ENCODE measurements around the gene FXYD5. TPM values are rescaled to one million over a fixed set of nuclear protein-coding genes. Genes with fewer than 3 reads are reported as not detected.
A peak's percentile ranks its signal among the peaks of the same experiment; 100 is the strongest.

FXYD5 gene
- total RNA-seq, result 100 to 1,000 TPM in 1 of 8 experiments, 10 to 100 TPM in 5, 1 to 10 TPM in 2; 7.1 to 201 (median 14.7) TPM

DNA sequence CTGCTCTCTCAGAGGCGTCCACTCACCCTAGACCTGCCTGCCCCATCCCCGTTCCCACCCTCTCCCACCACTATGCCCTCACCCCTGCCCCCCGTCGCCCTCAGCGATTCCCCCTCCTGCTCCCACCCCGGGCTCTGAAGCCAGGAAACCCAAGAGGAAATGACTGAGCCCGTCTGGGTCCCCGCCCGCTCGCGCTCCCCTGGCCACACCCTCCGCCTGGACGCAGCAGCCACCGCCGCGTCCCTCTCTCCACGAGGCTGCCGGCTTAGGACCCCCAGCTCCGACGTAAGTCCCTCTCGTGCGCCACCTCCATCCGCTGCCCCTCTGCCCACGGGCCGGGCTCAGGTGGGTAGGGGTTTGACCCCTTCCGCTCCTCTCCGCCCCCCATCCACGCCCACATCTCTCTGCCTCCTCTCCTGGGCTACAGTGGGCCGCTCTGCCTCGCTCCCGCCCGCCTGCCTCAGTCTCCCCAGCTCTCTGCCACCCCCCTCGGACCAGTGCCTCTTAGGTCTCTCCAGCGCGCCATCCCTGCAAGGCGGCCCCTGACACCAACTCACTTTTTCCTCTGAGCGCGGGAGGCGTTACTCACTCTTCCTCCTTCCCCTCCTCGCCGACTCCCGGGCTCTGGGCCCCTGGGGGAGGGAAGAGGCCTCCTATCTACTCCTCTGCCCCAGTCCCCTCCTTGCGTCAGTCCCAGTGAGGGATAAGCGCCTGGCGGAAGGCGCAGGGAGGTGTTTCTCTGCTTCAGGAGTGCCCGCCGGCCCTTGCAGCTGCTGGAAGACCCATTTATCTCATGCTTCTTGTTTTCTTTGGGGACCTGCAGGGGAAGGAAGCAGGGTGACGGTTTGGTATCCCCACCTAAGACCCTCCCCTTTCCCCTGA, at the start of gene FXYD5:
TSS of gene FXYD5 (plus strand) at position 211 of the 882 bp plus-strand sequence. CDS start 816 bp downstream, outside the sequence.
- H3K4me3 ChIP-seq, result peak within 1 kb of the TSS; percentile 9 to 43 (median 29)
- WGBS, 10 experiments, result 20% methylated on average over 1 of the region's 49 CpGs; no CpG with 5 or more reads in 9 of the 10 experiments
- in situ Hi-C loops (cut with MboI; ENCODE audit: low pct_unique_long_range_greater_than_20kb in 2 of 9, low sequenced_read_pairs in 9 of 9, unreplicated experiment in 9 of 9), result loop anchor here in 1 of 9 experiments (25.0 kb wide), 1 partner anchor 108 kb away; the partner anchor contains the start of gene USF2
- peak; percentile 69 to 88 (median 82) for ATAC-seq (replicated peaks in 6 of 8)
- H3K27ac ChIP-seq, result peak within 1 kb of the TSS in 1 of 2 donors; percentile 0
- H3K4me1 ChIP-seq (replicated peaks in 1 of 2), result peaks cover 21 to 23% of the 10 kb centered on the region in 2 donors

- ATAC-seq (replicated peaks in 6 of 8), result no peak
- H3K4me1 ChIP-seq (replicated peaks in 1 of 2), result no peaks in the 10 kb centered on the region
- H3K4me3 ChIP-seq, result no peak overlapping the region
- 87 to 100% (median 92%) methylated on average over 1 to 5 of the region's 6 CpGs; no CpG with 5 or more reads in 3 of the 10 experiments for WGBS, 10 experiments
- in situ Hi-C loops (cut with MboI; ENCODE audit: low pct_unique_long_range_greater_than_20kb in 2 of 9, low sequenced_read_pairs in 9 of 9, unreplicated experiment in 9 of 9), result no loop called here
- H3K27ac ChIP-seq, result no peak overlapping the region
Measured at GRCh38 chr19:35105047-35105410, 49.5 kb upstream of the FXYD5 start.

- no peak for ATAC-seq (replicated peaks in 6 of 8)
- Histone ChIP-seq H3K4me3 (no peak overlapping the region), H3K4me1 (replicated peaks in 1 of 2) (no peaks in the 10 kb centered on the region), H3K27ac (no peak overlapping the region)
- WGBS, 10 experiments, result 77 to 98% (median 86%) methylated on average over 6 to 25 of the region's 30 CpGs; no CpG with 5 or more reads in 1 of the 10 experiments
- in situ Hi-C loops (cut with MboI; ENCODE audit: low pct_unique_long_range_greater_than_20kb in 2 of 9, low sequenced_read_pairs in 9 of 9, unreplicated experiment in 9 of 9), result no loop called here
Measured at GRCh38 chr19:35105411-35106290, 48.9 kb upstream of the FXYD5 start.

GRCh38 chr19:35106291-35106583, 48.3 kb upstream of the FXYD5 start:
- H3K4me3 ChIP-seq, result no peak overlapping the region
- 76 to 100% (median 88%) methylated on average over 1 to 4 of the region's 9 CpGs; no CpG with 5 or more reads in 4 of the 10 experiments for WGBS, 10 experiments
- peaks cover 0 to 3% of the 10 kb centered on the region in 2 donors for H3K4me1 ChIP-seq (replicated peaks in 1 of 2)
- no peak overlapping the region for H3K27ac ChIP-seq
- ATAC-seq (replicated peaks in 6 of 8), result no peak
- in situ Hi-C loops (cut with MboI; ENCODE audit: low pct_unique_long_range_greater_than_20kb in 2 of 9, low sequenced_read_pairs in 9 of 9, unreplicated experiment in 9 of 9), result no loop called here

DNA sequence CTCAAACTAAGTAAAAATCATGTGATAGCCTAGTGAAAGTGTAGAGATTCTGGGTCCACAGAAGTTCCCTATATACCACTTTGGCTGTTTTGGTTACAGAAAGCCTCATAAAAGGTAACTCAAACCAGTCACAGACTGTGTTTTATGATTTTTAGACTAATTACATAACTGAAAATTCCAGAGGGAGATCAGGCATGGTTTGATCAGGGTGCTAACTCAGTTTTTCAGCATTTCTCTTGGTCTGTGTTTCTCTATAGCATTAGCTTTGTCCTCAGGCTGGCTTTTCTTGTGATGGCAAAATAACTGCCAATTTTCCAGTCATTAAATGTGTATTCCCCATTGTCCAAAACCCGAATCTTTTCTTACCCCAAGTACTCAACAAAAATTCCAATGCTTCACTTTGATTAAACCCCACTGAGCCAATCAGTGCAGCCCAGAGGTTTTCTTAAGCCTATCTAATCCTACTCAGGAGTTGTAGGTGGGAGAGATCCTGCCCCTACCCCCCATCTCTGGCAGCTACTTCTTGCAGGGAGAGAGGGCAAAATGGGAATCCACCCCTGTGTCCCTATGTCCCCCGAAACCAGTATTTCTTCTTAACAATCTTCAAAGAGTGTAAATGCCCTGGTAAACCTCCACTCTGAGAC, 47.5 kb upstream of the FXYD5 start:
- Histone ChIP-seq H3K4me1 (replicated peaks in 1 of 2) (peaks cover 0 to 3% of the 10 kb centered on the region in 2 donors), H3K4me3 (no peak overlapping the region), H3K27ac (no peak overlapping the region)
- in situ Hi-C loops (cut with MboI; ENCODE audit: low pct_unique_long_range_greater_than_20kb in 2 of 9, low sequenced_read_pairs in 9 of 9, unreplicated experiment in 9 of 9), result no loop called here
- no peak for ATAC-seq (replicated peaks in 6 of 8)
- WGBS, 10 experiments, result 75 to 100% (median 94%) methylated on average over 1 of the region's 2 CpGs; no CpG with 5 or more reads in 2 of the 10 experiments

DNA sequence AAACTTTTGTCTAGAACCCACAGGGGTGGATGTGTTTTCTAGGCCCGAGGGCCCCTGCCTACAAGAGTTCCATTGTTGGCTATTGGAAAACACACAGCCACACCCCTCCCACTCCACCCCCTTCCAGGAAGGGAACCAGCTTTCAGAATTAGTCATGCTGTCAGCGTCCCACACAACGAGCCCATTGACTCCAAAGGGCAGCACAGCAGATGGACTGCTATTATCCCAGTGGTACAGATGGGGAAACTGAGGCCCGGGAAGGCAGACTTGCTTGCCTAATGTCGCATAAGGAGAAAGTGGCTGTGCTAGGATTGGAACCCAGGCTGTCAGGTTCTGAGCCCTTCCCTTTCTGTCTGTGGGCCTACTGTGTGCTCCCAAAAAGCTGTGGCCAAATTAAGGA, 47.0 kb upstream of the FXYD5 start:
- ATAC-seq (replicated peaks in 6 of 8), result peak in 3 of 8 experiments; percentile 71 to 97 (median 96)
- in situ Hi-C loops (cut with MboI; ENCODE audit: low pct_unique_long_range_greater_than_20kb in 2 of 9, low sequenced_read_pairs in 9 of 9, unreplicated experiment in 9 of 9), result no loop called here
- WGBS, 10 experiments, result 0 to 29% (median 24%) methylated on average over 1 to 4 of the region's 5 CpGs; no CpG with 5 or more reads in 6 of the 10 experiments
- no peak overlapping the region for H3K4me3 ChIP-seq
- peaks cover 0 to 3% of the 10 kb centered on the region in 2 donors for H3K4me1 ChIP-seq (replicated peaks in 1 of 2)
- H3K27ac ChIP-seq, result no peak overlapping the region

DNA sequence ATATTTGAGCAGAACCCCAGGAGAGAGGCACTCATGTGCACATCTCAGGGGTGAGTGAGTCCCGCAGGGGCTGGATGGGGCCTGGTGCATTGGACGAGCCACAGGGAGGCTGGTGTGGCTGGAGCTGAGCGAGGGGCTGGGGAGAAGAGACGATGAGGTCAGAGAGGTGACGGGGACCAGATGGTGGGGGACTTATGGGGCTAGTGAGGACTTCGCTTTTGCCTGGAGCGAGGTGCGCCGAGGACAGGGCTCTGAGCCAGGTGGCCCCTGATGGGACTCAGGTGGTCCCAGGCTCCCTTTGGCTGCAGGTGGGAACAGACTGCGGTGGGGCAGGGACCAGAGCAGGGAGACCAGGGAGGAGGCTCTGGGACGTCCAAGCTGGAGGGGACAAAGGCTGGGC, 45.8 kb upstream of the FXYD5 start:
- WGBS, 10 experiments, result 88 to 100% methylated on average over 1 to 3 of the region's 11 CpGs; no CpG with 5 or more reads in 8 of the 10 experiments
- no peak overlapping the region for H3K4me3 ChIP-seq
- in situ Hi-C loops (cut with MboI; ENCODE audit: low pct_unique_long_range_greater_than_20kb in 2 of 9, low sequenced_read_pairs in 9 of 9, unreplicated experiment in 9 of 9), result no loop called here
- H3K27ac ChIP-seq, result no peak overlapping the region
- no peak for ATAC-seq (replicated peaks in 6 of 8)
- peaks cover 0 to 3% of the 10 kb centered on the region in 2 donors for H3K4me1 ChIP-seq (replicated peaks in 1 of 2)

DNA sequence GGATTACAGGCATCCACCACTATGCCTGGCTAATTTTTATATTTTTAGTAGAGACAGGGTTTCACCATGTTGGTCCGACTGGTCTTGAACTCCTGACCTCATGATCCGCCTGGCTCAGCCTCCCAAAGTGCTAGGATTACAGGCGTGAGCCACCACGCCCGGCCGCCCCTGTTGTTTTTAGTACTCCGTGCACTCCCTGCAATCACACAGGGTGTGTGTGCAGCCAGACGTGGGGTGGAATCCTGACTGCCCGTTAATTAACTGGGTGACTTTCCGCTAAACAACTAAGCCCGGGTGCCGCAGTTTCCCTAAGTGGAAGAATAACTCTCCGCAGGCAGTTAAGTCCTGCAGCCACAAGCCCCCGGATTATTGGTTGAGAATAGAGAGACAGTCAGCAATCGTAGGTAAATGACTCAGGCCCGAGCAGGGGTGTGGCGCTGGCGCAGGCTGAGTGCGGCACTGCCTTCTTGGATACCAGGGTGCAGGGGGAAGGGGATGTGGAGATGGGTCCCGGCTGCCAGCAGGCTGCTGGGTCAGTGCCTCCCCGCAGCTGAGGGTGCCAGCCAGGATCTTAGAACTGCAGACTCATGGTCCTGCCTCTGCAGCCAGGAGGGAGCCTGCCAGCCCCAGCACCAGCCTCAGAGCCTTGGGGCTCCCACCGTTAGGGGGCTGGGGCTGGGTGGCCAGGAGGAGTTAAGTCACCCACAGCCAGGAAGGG, 45.0 kb upstream of the FXYD5 start:
- in situ Hi-C loops (cut with MboI; ENCODE audit: low pct_unique_long_range_greater_than_20kb in 2 of 9, low sequenced_read_pairs in 9 of 9, unreplicated experiment in 9 of 9), result no loop called here
- WGBS, 10 experiments, result 40 to 92% (median 68%) methylated on average over 1 to 15 of the region's 22 CpGs; no CpG with 5 or more reads in 5 of the 10 experiments
- Histone ChIP-seq H3K4me1 (replicated peaks in 1 of 2) (peaks cover 0 to 6% of the 10 kb centered on the region in 2 donors), H3K4me3 (no peak overlapping the region), H3K27ac (no peak overlapping the region)
- peak in 1 of 8 experiments; percentile 11 for ATAC-seq (replicated peaks in 6 of 8)

- Histone ChIP-seq H3K4me1 (replicated peaks in 1 of 2) (peaks cover 5 to 16% of the 10 kb centered on the region in 2 donors), H3K27ac (no peak overlapping the region), H3K4me3 (no peak overlapping the region)
- 57 to 100% (median 76%) methylated on average over 1 to 4 of the region's 9 CpGs; no CpG with 5 or more reads in 4 of the 10 experiments for WGBS, 10 experiments
- in situ Hi-C loops (cut with MboI; ENCODE audit: low pct_unique_long_range_greater_than_20kb in 2 of 9, low sequenced_read_pairs in 9 of 9, unreplicated experiment in 9 of 9), result no loop called here
- no peak for ATAC-seq (replicated peaks in 6 of 8)
Measured at GRCh38 chr19:35110974-35111373, 43.6 kb upstream of the FXYD5 start.

DNA sequence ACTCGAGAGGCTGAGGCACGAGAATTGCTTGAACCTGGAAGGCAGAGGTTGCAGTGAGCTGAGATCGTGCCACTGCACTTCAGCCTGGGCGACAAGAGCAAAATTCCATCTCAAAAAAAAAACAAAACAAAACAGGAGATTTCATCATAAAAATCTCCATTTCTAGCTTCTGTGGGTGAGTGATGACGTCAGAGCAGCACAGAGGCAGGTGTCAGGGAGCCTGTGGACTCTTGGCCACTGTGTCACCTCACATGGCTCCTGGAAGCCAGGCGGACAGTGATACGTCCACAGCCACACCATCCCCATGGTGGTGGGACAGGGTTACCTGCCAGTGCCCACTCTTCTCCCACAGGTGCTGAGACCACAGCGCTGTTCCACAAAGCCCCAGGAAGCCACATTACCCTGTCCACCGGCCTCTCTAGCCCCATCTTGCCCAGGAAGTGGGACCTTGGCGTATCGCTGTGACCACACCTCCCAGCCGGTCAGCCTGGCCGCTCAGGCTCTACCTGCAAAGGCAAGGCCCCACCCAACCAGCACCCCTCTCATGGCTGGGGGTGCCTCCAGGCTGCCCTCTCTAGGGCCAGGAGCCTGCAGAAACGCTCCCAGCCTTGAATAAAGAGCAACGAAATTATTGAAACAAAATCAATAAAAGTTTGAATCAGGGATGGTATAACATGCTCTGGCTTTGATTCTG, 41.4 kb upstream of the FXYD5 start:
- H3K4me1 ChIP-seq (replicated peaks in 1 of 2), result peaks cover 12 to 23% of the 10 kb centered on the region in 2 donors
- in situ Hi-C loops (cut with MboI; ENCODE audit: low pct_unique_long_range_greater_than_20kb in 2 of 9, low sequenced_read_pairs in 9 of 9, unreplicated experiment in 9 of 9), result no loop called here
- no peak for ATAC-seq (replicated peaks in 6 of 8)
- H3K4me3 ChIP-seq, result no peak overlapping the region
- 40 to 87% (median 83%) methylated on average over 1 to 6 of the region's 15 CpGs; no CpG with 5 or more reads in 3 of the 10 experiments for WGBS, 10 experiments
- no peak overlapping the region for H3K27ac ChIP-seq

- ATAC-seq (replicated peaks in 6 of 8), result peak; percentile 73 to 91 (median 78)
- Histone ChIP-seq H3K27ac (no peak overlapping the region), H3K4me3 (peak overlapping the region in 1 of 5 donors; percentile 1), H3K4me1 (replicated peaks in 1 of 2) (peaks cover 12 to 23% of the 10 kb centered on the region in 2 donors)
- in situ Hi-C loops (cut with MboI; ENCODE audit: low pct_unique_long_range_greater_than_20kb in 2 of 9, low sequenced_read_pairs in 9 of 9, unreplicated experiment in 9 of 9), result no loop called here
- WGBS, 10 experiments, result 0 to 100% (median 27%) methylated on average over 1 to 6 of the region's 23 CpGs
Measured at GRCh38 chr19:35114353-35115176, 40.0 kb upstream of the FXYD5 start.
